Left ventricle myocardium inferior (tissue), 1 donor: Measurements from ENCODE around the gene GPRC5B. TPM values are rescaled to one million over a fixed set of nuclear protein-coding genes. Genes with fewer than 3 reads are reported as not detected.

ENCODE experiments used
- DNase-seq: peaks from one replicate; pipeline ENCODE4 v3.0.0-alpha.2; 2020
- H3K27ac ChIP-seq: fragments of 200-600 bp; replicated peaks from 2 replicates; pipeline ENCODE4 v1.8.0; 2021
- H3K27me3 ChIP-seq: fragments of 200-600 bp; 2 replicates; pipeline ENCODE4 v1.8.0; 2021; ENCODE audit warnings: low read depth
- H3K36me3 ChIP-seq: fragments of 200-600 bp; 2 replicates; pipeline ENCODE4 v1.8.0; 2021
- H3K4me1 ChIP-seq: fragments of 200-600 bp; 2 replicates; pipeline ENCODE4 v1.8.0; 2021
- H3K4me3 ChIP-seq: fragments of 200-600 bp; 2 replicates; pipeline ENCODE4 v1.8.0; 2021; ENCODE audit warnings: mild to moderate bottlenecking, moderate library complexity
- H3K9me3 ChIP-seq: fragments of 200-600 bp; replicated peaks from 2 replicates; pipeline ENCODE4 v1.8.0; 2021
- CTCF ChIP-seq: fragments of 200-600 bp; IDR thresholded peaks from 2 replicates; pipeline ENCODE4 v1.8.0; 2021; ENCODE audit warnings: antibody characterized with exemption, mild to moderate bottlenecking, borderline replicate concordance
- intact Hi-C: fragments of 100-400 bp; cut with micrococcal nuclease; formaldehyde crosslinking; loops from one replicate; pipeline ENCODE4 v1.11.0; 2022
- total RNA-seq: library from RNA; stranded (reverse); fragmentation: NEBNext Ultra II Directional; extraction: Animal tissue kit (Norgen Biotek cat#: 25700); gene quantifications from one replicate; pipeline ENCODE4 v1.2.1, GENCODE V29; 2021
- donor health status: DM: no; HTN: yes; CAD: no; lungs with severe emphysema.

Gene GPRC5B
- total RNA-seq, 1 donor from 2014 or later: 82.3 TPM

GRCh38 chr16:19923396-19923795, 38.7 kb upstream of the GPRC5B start:
- Histone ChIP-seq H3K27ac (no peak overlapping the region), H3K9me3 (peaks cover 19% of the 10 kb centered on the region), H3K36me3 (no peaks in the 10 kb centered on the region), H3K4me1 (no peaks in the 10 kb centered on the region), H3K4me3 (no peak overlapping the region), H3K27me3 (peaks cover 17% of the 10 kb centered on the region)
- no peak for TF ChIP-seq CTCF
- intact Hi-C loops: no loop called here
- no peak for DNase-seq

- no peaks in the 10 kb centered on the region for H3K4me1 ChIP-seq
- intact Hi-C loops: no loop called here
- no peak overlapping the region for H3K4me3 ChIP-seq
- no peak for TF ChIP-seq CTCF
- no peaks in the 10 kb centered on the region for H3K36me3 ChIP-seq
- H3K27ac ChIP-seq: no peak overlapping the region
- H3K9me3 ChIP-seq: peaks cover 7% of the 10 kb centered on the region
- DNase-seq: no peak
- peaks cover 40% of the 10 kb centered on the region for H3K27me3 ChIP-seq
Observed at GRCh38 chr16:19919142-19919541, 34.5 kb upstream of the GPRC5B start.

DNA sequence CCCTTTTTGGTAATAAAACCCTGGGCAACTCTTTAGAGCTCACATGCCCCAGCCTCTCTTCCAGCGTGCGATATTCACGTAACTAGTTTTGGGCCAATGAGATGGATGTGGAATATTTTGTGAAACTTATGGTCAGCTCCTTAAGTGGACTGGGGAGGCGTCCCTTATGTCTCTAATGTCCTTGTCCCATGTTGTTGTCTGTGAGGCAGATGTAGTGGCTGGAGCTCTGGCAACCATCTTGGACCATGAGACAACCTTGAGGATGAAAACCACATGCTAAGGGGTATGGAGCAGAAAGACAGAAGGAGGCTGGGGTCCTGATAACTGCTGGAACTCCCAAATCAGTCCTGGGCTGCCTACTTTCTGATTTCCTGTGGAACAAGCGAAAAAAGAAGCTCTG, 31.4 kb upstream of the GPRC5B start:
- no peaks in the 10 kb centered on the region for H3K9me3 ChIP-seq
- no peak overlapping the region for H3K4me3 ChIP-seq
- H3K27me3 ChIP-seq: peaks cover 23% of the 10 kb centered on the region
- no peaks in the 10 kb centered on the region for H3K36me3 ChIP-seq
- no peak for TF ChIP-seq CTCF
- H3K27ac ChIP-seq: no peak overlapping the region
- intact Hi-C loops: no loop called here
- no peak for DNase-seq
- H3K4me1 ChIP-seq: no peaks in the 10 kb centered on the region

DNA sequence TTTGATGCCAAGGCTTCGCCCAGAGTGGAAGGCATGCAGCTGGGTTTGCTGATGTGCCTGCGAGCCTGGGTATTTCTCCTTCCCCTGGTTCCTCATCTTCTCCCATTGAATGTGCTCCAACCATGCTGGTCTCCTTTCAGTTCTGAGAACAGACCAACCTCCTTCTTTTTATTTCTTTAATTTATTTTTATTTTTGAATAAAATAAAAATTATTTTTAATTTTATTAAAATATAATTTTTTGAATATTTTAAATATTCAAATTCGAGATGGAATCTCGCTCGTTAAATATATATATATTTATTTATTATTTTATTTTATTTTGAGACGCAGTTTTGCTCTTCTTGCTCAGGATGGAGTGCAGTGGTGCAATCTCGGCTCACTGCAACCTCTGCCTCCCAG, 30.2 kb upstream of the GPRC5B start:
- H3K9me3 ChIP-seq: no peaks in the 10 kb centered on the region
- H3K27ac ChIP-seq: no peak overlapping the region
- intact Hi-C loops: no loop called here
- no peaks in the 10 kb centered on the region for H3K36me3 ChIP-seq
- no peak for TF ChIP-seq CTCF
- H3K27me3 ChIP-seq: peaks cover 23% of the 10 kb centered on the region
- no peak for DNase-seq
- H3K4me1 ChIP-seq: no peaks in the 10 kb centered on the region
- H3K4me3 ChIP-seq: no peak overlapping the region

DNA sequence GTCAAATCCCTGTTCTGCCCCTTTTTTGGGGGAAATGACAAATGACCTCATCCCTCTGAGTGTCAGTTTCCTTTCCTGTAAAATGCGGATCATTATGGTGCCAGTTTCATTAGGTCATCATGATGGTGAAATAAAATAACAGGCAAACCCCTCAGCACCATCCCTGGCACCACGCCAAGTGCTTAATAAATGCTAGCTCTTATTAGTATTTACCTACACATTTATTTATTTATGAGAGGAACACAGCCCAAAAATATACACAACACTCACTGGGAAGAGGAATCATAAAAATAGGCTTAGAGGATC, 28.6 kb upstream of the GPRC5B start:
- Histone ChIP-seq H3K9me3 (no peaks in the 10 kb centered on the region), H3K27ac (no peak overlapping the region), H3K27me3 (peaks cover 37% of the 10 kb centered on the region), H3K4me1 (no peaks in the 10 kb centered on the region), H3K36me3 (no peaks in the 10 kb centered on the region), H3K4me3 (no peak overlapping the region)
- no peak for DNase-seq
- TF ChIP-seq CTCF: no peak
- intact Hi-C loops: no loop called here
